Stimulated activated CD8-positive, alpha-beta memory T cell treated with anti-CD3 and anti-CD28 coated beads, Interleukin-4, amount 100 ng/mL, for 24 hours (primary cell): ENCODE measurements around the gene SLC35E2B.
A peak's percentile ranks its signal among the peaks of the same experiment; 100 is the strongest.
"Not testable (repeated sequence)": the region's sequence is repeated elsewhere in the genome, so short reads cannot be mapped to it uniquely, and the experiment has no call there.

Source experiments
- DNase-seq: peaks from one replicate; pipeline ENCODE4 v3.0.0-alpha.2; 2020; ENCODE audit warnings: low read depth

The SLC35E2B gene

DNA sequence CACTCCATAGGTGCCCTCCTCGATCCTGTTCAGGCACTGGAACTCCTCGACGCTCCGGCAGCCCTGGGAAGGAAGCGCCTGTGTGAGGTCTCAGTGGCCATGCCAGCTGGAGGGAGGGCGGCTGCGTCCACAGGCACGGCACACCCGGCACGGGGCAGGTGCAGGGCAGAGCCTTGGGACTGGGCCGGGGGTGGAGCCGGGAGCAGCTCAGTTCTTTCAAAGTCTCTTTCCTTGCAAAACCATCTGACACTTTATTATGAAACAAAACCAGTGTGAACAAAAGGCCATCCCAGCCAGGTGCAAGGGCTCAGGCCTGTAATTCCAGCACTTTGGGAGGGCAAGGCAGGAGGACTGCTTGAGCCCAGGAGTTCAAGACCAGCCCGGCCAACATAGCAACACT lies 54.1 kb downstream of the SLC35E2B start:
- not testable (repeated sequence) for DNase-seq

DNA sequence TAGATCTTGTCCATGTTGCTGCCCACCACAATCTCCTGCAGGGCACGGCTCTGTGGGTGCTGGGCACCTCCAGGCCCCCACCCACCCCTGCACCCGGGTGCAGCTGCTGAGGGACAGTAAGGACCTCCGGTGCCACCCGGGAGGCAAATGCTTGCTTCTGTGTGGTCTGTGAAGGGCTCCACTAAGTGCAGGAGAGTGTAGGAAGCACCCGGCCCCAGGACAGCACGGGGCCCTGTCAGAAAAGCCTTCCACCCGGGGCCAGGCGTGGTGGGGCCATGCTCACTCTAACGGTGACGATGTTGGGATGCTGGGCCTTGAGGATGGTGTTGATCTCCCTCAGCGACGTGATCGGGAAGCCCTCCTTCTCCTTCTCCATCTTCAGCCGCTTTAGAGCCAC lies 55.1 kb downstream of the SLC35E2B start:
- DNase-seq: not testable (repeated sequence)

DNA sequence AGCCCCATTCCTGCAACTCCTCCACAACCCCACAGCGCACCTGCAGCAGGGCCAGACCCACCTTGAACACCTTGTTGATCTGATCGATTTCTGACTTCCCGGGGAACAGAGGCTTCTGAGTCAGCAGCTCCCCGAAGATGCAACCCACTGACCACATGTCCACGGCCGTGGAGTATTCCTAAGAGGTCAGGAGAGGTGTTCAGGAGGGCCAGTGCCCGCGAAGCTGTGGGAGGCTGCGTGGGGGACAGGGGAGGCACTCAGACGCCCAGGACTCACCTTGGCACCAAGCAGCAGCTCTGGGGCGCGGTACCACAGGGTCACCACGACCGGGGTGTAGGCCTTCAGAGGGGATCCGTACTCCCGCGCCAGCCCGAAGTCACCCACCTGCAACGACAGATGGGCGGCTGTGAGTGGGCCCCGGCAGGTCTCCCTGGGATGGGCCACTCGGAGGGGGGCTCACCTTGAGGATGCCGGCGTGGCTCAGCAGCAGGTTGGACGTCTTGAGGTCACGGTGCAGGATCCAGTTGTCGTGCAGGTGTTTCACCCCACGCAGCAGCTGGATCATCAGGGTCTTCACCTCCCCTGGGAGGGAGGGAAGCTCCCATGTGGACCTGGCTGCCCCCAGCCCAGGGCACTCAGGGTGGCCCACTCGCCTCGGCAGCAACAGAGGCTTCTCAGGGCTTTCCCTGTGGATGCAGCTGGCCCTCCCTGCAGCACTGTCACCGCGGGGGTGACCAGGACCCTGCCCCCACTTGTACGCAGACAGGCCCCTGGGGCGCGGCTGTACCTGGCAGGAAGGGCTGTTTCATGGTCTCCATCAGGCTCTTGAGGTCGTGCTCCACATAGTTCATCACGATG lies 55.7 kb downstream of the SLC35E2B start:
- DNase-seq: not testable (repeated sequence)

DNA sequence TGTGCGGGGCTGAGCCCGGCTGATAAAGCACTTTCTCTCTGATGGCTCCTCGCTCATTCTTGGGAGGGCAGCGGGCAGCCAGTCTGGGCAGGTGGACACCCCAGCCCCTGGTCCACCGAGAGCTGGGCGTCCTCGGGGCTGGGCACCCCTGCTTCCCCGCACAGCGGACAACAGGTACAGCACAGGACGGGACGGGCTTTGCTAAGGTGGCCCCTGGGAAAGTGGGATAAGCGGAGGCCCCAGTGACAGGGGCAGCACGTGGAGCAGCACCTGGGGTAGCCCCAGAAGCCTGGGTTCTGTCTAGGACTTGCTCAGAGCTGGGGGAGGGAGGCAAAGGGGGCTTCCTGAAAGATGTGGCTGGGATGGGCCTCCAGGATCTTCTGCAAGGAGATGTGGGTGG lies 58.0 kb downstream of the SLC35E2B start:
- DNase-seq: not testable (repeated sequence)

DNA sequence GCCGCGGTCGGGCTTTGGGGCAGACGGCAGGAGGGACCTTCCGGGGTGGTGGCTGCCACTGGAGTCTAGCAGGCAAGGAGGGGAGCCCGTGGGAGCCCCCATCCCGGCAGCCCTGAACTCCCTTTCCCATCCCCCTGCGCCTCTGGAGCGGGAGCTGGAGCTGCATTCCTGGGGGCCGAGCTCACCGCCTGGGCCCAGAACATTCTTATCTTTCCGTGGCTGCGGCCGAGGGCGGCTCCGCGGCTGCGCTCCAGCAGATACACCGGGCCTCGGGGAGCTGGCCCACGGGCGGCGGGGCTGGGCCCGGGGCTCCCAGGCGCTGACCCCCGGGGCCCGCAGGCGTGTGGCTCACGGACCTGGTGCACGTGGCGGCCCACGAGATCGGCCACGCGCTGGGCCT lies 59.2 kb downstream of the SLC35E2B start:
- DNase-seq: not testable (repeated sequence)

DNA sequence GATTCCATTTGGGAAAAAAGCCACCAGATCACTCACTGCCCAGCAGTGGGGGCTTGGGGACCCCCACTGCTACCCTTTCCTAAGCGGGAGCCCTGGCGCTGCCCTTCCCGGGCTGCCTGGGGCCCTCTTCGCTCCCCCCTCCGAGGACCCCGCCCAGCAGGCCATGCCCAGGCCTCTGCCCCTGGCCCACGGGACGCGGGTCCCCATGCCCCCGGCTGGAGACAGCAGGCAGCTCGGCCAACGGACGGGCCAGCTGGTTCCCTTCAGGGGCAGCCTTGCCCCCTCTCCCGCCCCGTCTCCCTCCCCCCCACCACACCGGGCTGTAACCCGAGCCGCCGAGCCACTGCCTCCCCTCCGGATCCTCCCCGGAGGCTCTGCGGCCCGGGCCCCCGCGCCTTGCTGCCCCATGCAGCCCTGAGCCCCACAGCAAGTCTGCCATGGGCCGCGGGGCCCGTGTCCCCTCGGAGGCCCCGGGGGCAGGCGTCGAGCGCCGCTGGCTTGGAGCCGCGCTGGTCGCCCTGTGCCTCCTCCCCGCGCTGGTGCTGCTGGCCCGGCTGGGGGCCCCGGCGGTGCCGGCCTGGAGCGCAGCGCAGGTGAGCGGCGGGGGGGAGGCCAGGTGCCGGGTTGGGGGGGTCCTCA lies 60.7 kb downstream of the SLC35E2B start, which contains the start of gene MMP23B:
Gene MMP23B (plus strand): TSS at position 392 of the 639 bp plus-strand sequence. CDS start 46 bp downstream, at position 438.
- DNase-seq: no peak

DNA sequence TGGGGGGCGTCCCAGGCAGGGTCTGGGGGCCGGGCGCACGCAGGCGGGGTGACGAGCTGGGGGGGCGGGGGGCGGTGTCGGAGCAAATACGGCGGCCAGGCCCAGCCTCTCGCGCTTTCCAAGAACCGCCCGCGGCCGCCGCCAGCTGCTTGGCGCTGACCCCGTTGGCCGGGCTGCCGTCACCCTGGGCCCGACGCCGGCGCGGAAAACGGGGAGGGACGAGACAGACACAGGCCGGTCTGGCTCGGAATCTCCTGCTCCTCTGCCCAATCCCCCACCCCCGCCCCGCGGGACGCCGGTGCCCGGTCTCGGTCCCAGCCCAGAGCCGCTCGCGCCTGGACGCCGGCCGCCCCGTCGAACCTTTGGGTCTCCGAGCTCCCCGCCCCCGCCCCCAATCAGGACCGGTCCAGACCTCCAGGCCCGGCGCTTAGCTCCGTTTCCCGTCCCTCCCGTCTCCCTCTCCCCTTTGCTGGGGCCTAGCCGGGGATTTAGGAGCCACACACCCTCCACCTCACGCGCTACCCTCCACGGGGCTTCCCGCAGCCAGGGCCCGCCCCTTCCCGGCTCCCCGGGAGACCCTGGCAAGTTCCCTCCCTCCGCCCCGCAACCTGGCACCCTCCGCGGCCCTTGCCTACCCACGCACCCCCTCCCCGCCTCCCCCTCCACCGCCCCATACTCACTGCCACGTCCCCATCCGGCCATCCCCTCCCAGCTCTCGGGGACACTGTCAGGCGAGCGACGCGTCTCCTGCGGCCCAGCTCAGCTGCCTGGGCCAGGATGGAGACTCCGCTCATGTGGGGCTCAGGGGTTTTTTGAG lies 61.4 kb downstream of the SLC35E2B start:
- DNase-seq: no peak

DNA sequence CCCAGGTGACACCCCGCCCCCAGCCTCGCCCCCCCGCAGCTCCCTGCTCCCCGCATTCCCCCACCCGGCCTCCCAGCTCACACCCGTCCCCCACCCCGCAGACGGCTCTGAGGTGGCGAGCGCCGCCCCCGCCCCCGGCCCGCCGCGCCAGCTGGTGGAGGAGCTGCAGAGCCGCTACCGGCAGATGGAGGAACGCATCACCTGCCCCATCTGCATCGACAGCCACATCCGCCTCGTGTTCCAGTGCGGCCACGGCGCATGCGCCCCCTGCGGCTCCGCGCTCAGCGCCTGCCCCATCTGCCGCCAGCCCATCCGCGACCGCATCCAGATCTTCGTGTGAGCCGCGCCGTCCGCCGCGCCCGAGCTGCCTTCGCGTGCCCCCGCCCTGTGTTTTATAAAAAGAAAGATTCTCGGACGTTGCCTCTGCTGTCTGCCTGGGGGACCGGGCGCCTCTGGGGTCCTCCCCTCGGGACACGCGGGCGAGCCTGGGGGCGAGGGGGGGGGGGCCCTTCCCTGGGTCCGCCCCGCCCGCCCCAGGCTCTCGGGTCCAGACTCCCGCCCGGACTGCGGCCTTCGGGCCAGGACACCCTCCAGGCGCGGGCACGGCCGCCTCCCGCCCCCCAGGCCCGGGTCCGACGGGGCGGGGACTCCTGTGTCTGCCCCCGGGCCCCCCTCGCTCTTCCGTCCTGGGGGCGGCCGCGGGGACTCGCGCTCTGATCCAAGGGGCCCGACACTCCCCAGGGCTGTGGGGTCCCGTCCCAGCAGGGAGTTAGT lies 62.2 kb downstream of the SLC35E2B start:
- DNase-seq: peak; percentile 88

DNA sequence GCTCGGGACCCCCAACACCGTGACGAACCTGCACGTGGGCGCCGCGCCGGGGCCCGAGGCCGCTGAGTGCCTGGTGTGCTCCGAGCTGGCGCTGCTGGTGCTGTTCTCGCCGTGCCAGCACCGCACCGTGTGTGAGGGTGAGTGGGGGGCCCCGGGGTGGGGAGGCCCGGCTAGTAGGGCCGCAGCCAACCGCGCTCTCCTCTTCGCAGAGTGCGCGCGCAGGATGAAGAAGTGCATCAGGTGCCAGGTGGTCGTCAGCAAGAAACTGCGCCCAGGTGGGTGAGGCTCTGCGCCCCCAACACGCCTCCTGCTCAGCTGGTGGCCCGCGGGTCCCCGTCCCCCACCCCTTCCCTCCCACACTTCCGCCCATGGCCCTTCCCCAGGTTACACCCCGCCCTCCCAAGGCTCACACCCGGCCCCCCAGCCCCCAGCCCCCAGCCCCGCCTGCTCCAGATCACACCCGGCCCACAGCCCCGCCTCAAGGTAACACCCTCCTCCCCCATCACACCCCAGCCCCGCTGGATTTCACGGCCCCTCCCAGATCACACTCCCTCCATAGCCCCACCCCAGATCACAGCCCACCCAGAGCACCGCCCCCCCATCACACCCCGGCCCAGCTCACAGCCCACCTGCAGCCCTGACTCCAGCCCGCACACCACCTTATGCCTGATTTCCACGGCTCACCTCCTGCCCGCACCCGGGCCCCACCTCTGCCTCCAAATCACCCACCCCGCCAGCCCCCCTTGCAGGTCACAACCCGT lies 63.0 kb downstream of the SLC35E2B start:
- DNase-seq: peak; percentile 68

DNA sequence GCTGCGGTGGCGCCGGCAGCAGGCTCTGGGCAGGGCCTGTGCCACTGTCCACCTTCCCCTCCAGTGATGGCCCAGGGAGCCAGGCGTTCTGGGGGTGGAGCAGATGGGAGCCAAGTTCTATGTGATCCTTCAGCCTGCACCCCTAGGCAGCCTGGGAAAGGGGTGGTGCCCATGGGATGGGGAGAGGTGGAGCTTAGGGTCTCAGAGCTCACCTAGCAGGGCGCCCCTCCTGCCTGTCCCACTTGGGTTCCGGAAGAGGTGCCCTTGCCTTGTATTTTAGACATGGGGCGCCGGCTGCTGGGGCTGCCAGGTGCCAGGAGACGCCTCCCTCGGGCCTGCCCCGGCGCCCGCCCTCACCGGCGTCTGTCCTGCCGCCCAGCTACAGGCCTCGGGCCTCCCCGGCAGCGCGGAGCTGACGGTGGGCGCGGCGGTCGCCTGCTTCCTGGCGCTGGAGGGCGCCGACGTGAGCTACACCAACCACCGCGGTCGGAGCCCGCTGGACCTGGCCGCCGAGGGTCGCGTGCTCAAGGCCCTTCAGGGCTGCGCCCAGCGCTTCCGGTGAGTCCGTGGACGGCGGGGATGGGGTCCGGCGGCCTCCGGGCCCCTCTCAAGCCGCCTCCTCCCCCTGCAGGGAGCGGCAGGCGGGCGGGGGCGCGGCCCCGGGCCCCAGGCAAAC lies 63.7 kb downstream of the SLC35E2B start:
- DNase-seq: no peak

DNA sequence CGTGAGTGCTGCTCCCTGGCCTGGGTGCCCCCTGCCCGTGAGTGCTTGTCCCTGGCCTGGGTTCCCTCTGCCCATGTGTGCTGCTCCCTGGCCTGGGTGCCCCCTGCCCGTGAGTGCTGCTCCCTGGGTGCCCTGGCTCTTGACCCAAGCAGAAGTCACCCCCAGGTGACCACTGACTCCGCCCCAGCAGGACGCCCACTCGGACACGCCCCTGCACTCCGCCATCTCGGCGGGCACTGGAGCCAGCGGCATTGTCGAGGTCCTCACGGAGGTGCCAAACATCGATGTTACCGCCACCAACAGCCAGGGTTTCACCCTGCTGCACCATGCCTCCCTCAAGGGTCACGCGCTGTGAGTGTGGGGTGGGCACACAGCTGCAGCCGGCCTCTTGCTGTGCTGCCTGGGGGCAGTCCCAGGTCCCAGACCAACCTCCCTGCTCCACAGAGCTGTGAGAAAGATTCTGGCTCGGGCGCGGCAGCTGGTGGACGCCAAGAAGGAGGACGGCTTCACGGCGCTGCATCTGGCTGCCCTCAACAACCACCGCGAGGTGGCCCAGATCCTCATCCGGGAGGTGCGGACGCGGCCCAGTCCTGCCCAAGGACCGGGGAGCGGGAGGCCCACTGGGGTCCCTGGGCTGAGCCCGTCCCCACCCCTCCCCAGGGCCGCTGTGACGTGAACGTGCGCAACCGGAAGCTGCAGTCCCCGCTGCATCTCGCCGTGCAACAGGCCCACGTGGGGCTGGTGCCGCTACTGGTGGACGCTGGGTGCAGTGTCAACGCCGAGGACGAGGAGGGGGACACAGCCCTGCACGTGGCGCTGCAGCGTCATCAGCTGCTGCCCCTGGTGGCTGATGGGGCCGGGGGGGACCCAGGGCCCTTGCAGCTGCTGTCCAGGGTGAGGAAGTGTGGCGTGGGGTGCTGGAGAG lies 64.5 kb downstream of the SLC35E2B start:
- DNase-seq: no peak

DNA sequence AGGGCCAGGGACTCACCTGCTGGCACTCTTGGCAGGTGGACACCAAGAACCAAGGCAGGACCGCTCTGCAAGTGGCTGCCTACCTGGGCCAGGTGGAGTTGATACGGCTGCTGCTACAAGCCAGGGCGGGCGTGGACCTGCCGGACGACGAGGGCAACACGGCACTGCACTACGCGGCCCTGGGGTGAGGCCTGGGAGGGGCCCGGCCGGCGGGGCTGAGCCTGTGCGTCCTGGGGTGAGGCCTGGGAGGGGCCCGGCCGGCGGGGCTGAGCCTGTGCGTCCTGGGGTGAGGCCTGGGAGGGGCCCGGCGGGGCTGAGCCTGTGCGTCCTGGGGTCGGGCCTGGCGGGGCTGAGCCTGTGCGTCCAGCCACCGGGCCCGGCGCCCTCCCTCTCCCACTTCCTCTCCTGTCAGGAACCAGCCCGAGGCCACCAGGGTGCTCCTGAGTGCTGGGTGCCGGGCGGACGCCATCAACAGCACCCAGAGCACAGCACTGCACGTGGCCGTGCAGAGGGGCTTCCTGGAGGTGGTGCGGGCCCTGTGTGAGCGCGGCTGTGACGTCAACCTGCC lies 65.2 kb downstream of the SLC35E2B start:
- no peak for DNase-seq

DNA sequence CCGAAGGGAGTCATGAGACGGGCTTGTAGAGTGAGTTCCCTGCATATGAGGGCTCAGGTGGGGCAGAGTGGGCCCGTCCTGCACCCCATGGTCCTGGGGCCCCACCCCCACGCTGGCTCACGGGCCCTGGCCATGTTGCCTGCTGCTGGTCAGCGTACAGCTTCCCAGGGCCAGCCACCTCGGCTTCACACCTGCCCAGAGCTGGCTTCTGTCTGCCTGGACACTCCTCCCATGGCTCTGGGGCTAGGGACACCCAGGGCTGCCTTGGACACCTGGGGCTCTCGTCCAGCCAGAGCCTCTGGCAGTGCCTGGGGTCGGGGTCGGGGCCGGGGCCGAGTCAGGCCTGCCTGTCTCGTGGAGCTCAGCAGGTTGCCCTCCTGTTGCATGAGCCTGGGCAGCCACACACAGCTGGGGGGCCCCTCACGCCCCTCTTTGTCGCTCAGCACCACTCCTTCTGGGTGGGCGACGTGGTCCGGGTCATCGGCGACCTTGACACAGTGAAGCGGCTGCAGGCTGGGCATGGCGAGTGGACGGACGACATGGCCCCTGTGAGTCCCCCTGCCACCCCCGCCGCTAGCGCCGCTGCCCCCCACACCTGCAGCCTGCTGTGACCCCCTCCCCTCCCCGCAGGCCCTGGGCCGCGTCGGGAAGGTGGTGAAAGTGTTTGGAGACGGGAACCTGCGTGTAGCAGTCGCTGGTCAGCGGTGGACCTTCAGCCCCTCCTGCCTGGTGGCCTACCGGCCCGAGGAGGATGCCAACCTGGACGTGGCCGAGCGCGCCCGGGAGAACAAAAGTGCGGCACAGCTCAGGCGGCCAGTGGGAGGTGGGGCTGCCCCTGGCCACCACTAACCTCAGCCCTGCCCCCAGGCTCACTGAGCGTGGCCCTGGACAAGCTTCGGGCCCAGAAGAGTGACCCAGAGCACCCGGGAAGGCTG lies 66.1 kb downstream of the SLC35E2B start:
- no peak for DNase-seq

DNA sequence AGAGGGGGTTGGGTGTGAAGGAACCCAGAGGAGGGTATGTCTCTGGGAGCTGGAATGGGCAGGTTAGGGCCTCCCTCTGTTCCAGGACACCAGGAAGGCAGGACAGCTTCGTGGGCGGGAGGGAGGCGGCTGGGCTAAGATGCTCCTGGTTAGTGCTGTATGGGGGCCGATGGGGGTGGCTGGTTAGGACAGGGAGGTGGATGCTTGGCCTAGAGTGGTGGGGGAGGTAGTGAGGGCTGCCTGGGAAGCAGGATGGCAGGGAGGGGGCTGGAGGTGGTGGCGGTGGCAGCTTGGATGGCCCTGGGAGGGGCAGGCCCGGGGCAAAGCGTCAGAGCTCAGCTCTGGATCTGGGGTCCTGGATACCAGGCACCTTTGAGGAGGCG lies 66.8 kb downstream of the SLC35E2B start:
- DNase-seq: no peak

DNA sequence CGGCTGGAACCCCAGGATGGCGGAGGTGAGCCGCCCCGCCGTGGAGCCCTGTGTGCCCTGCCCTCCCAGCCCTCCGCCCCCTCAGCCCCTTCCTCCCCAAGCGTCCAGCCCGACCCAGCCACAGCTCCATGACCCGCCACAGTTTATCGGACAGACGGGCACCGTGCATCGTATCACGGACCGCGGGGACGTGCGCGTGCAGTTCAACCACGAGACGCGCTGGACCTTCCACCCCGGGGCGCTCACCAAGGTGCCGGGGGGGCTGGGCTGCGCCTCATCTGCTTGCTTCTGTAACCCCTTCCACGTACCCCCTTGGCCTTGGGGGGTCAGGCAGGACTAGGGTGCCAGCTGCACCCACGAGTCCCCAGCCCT lies 67.2 kb downstream of the SLC35E2B start:
- no peak for DNase-seq

DNA sequence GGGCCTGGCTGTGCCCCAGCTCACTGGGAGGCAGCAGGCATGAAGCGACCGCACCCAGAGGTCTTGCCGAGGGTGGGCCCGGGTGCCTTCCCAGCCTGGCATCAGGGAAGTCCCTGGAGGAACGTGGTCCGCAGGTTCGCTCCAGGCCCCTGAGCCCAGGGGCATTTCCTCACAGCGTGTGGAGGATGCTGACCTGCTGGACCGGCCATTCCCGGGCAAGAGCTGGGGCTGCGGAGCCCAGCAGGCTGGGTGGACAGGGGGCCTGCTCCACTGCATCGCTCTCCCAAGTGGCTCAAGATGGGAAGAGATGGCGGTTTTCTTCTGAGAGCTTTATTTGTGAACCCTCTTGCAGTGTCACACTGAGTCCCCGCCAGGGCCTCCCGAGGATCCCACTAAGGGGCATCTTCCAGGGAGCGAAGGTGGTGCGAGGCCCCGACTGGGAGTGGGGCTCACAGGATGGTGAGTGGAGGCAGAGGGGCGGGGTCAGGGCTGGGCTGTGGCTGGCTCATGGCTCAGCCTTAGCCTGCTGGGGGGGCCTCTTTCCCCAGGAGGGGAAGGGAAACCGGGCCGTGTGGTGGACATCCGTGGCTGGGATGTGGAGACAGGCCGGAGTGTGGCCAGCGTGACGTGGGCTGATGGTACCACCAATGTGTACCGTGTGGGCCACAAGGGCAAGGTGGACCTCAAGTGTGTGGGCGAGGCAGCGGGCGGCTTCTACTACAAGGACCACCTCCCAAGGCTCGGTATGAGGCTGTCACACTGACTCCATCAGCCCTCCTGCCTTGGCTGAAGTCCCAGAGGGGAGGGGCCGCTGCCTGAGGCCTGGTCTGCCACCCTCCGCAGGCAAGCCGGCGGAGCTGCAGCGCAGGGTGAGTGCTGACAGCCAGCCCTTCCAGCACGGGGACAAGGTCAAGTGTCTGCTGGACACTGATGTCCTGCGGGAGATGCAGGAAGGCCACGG lies 67.9 kb downstream of the SLC35E2B start:
- no peak for DNase-seq
